Panc1 (cell line): ENCODE measurements around the gene REXO2. TPM values are rescaled to one million over a fixed set of nuclear protein-coding genes. Genes with fewer than 3 reads are reported as not detected.
A peak's percentile ranks its signal among the peaks of the same experiment; 100 is the strongest.

Source experiments
- ATAC-seq: fragments of 200-7000 bp; cut with Tn5 transposase; 2 replicates; pipeline ENCODE4 v1.9.1; 2020; ENCODE audit warnings: mild to moderate bottlenecking, moderate library complexity
- BruUV-seq: library from RNA; stranded (reverse); fragments of 400-500 nt; replicated peaks from 2 replicates; lab custom pipeline; 2021; lab: Mats Ljungman, UMichigan
- CTCF ChIA-PET: fragments of 300-600 bp; sonication (Branson Sonifier 250); formaldehyde crosslinking; loops from one replicate; lab custom pipeline; 2022; ENCODE audit warnings: antibody characterized with exemption; lab: Charles Lee
- POLR2A ChIA-PET: fragments of 300-600 bp; sonication (Branson Sonifier 250); formaldehyde crosslinking; loops from one replicate; lab custom pipeline; 2022; ENCODE audit warnings: antibody characterized with exemption; lab: Charles Lee
- DNase-seq: peaks from one replicate; pipeline ENCODE4 v3.0.0-alpha.2; 2010; ENCODE audit warnings: low read depth, low spot score
- H3K27ac ChIP-seq: 2 replicates; pipeline ENCODE4 v1.5.1; 2011; ENCODE audit warnings: mild to moderate bottlenecking, low read length, inconsistent platforms
- H3K27me3 ChIP-seq: fragments of 200-500 bp; sonication (Bioruptor generic); 2 replicates; pipeline ENCODE4 v1.6.0; 2014; ENCODE audit warnings: low read length, inconsistent platforms; ENCODE audit not compliant: control insufficient read depth, insufficient read depth
- H3K36me3 ChIP-seq: fragments of 200-500 bp; sonication (Bioruptor generic); 2 replicates; pipeline ENCODE4 v1.5.1; 2014; ENCODE audit warnings: inconsistent platforms, mild to moderate bottlenecking, low read length, moderate library complexity; ENCODE audit not compliant: control insufficient read depth, insufficient read depth
- H3K4me1 ChIP-seq: 2 replicates; pipeline ENCODE4 v1.5.1; 2011; ENCODE audit warnings: inconsistent platforms, mild to moderate bottlenecking, low read length, moderate library complexity; ENCODE audit not compliant: control insufficient read depth, insufficient read depth
- H3K4me3 ChIP-seq, 2 experiments: 2 replicates each; pipeline ENCODE4 v1.5.1; 2011 to 2012; ENCODE audit warnings: low read depth in 2 of 2, low read length in 2 of 2, mild to moderate bottlenecking in 2 of 2, inconsistent platforms in 1 of 2, moderate library complexity in 1 of 2
- H3K9me3 ChIP-seq: fragments of 200-500 bp; sonication (Bioruptor generic); 2 replicates; pipeline ENCODE4 v1.5.1; 2014; ENCODE audit warnings: low read depth, mild to moderate bottlenecking, inconsistent platforms, low read length, moderate library complexity; ENCODE audit not compliant: control insufficient read depth, insufficient read depth
- CTCF ChIP-seq: fragments of 450-650 bp; IDR thresholded peaks from 2 replicates; pipeline ENCODE4 v1.5.1; 2017; ENCODE audit warnings: mild to moderate bottlenecking
- POLR2AphosphoS5 ChIP-seq: IDR thresholded peaks from 2 replicates; pipeline ENCODE4 v1.6.1; 2012; ENCODE audit warnings: mild to moderate bottlenecking, low read depth, low read length, moderate library complexity
- REST ChIP-seq, 2 experiments: IDR thresholded peaks; 2 replicates each; pipeline ENCODE4 v1.6.1; 2011 to 2012; ENCODE audit warnings: low read depth in 2 of 2, control low read depth in 1 of 2, low read length in 1 of 2, mild to moderate bottlenecking in 1 of 2, moderate library complexity in 1 of 2; ENCODE audit not compliant: insufficient read depth in 1 of 2
- SIN3A ChIP-seq: IDR thresholded peaks from 2 replicates; pipeline ENCODE4 v1.6.1; 2012; ENCODE audit warnings: low read depth, mild to moderate bottlenecking, low read length, moderate library complexity, borderline replicate concordance; ENCODE audit not compliant: insufficient read depth
- TCF7L2 ChIP-seq: IDR thresholded peaks from 2 replicates; pipeline ENCODE4 v1.6.1; 2011; ENCODE audit warnings: mild to moderate bottlenecking, low read depth, low read length, inconsistent platforms
- in situ Hi-C: cut with HindIII; loops from 2 replicates; pipeline ENCODE4 v1.10.0; 2016; ENCODE audit warnings: low sequenced_read_pairs, low pct_unique_long_range_greater_than_20kb
- intact Hi-C: fragments of 100-400 bp; cut with micrococcal nuclease; formaldehyde crosslinking; loops from one replicate; pipeline ENCODE4 v1.10.0; 2022; ENCODE audit not compliant: unreplicated experiment
- total RNA-seq: library from RNA; stranded (reverse); gene quantifications from one replicate; pipeline ENCODE4 v1.2.1, GENCODE V29; 2021; ENCODE audit not compliant: unreplicated experiment

Gene REXO2
- total RNA-seq, 1 experiment from 2014 or later, result 111 TPM

- peaks cover 17% of the 10 kb centered on the region; the same call in 1 of the 2 replicates for H3K4me1 ChIP-seq
- POLR2A ChIA-PET, result no interaction called here
- peak overlapping the region; percentile 100 for H3K27ac ChIP-seq
- H3K4me3 ChIP-seq, result peak overlapping the region; percentile 73 to 96
- peak; percentile 68 for ATAC-seq
- BruUV-seq, result no TSS peak
- in situ Hi-C loops, result no loop called here
- intact Hi-C loops, result no loop called here
- no peaks in the 10 kb centered on the region for H3K9me3 ChIP-seq
- H3K36me3 ChIP-seq, result peaks cover 14% of the 10 kb centered on the region
- no peak for DNase-seq
- H3K27me3 ChIP-seq, result no peaks in the 10 kb centered on the region
- TF ChIP-seq POLR2AphosphoS5, result no peak
- TF ChIP-seq SIN3A, result no peak
- no peak for TF ChIP-seq TCF7L2
- no peak for TF ChIP-seq REST (IDR thresholded peaks at IDR 0.05; ENCODE audit: insufficient read depth in 1 of 2, low read depth in 2 of 2, low read length in 1 of 2)
- TF ChIP-seq CTCF, result no peak
- CTCF ChIA-PET, result interaction anchor here (0.6 kb wide), 1 partner anchor 44 kb away, joined by 3 read pairs; no protein-coding TSS in a partner anchor
These were observed 39.6 kb upstream of the REXO2 start for GRCh38 chr11:114399490-114400215.

- Histone ChIP-seq H3K9me3 (no peaks in the 10 kb centered on the region), H3K27ac (peak within 1 kb of the TSS; percentile 100), H3K36me3 (peaks cover 21% of the 10 kb centered on the region), H3K4me1 (peaks cover 17% of the 10 kb centered on the region; the same call in 1 of the 2 replicates), H3K27me3 (no peaks in the 10 kb centered on the region), H3K4me3 (peak within 1 kb of the TSS; percentile 73 to 96)
- TF ChIP-seq TCF7L2 (peak; percentile 77), REST (IDR thresholded peaks at IDR 0.05; ENCODE audit: insufficient read depth in 1 of 2, low read depth in 2 of 2, low read length in 1 of 2) (peak in 1 of 2 experiments; percentile 33; a peak in 1 of 4 replicates), SIN3A (peak; percentile 88; the same call in 1 of the 2 replicates), POLR2AphosphoS5 (peak; percentile 98), CTCF (no peak)
- intact Hi-C loops (no loop called here), in situ Hi-C loops (no loop called here)
- POLR2A ChIA-PET, result interaction anchor here (0.8 kb wide), 1 partner anchor 490 kb away, joined by 5 read pairs; no protein-coding TSS in a partner anchor
- no TSS peak for BruUV-seq
- DNase-seq, result peak; percentile 92
- CTCF ChIA-PET, result interaction anchor here (0.6 kb wide), 1 partner anchor 43 kb away, joined by 3 read pairs; no protein-coding TSS in a partner anchor
- ATAC-seq, result peak; percentile 98
These were observed 38.9 kb upstream of the REXO2 start, which contains the start of the genes C11orf71 and RBM7 for GRCh38 chr11:114400216-114400914. TSS of gene C11orf71 (minus strand) at chr11:114400511. CDS start at chr11:114400331, 180 bp downstream. TSS of gene RBM7 (plus strand) at chr11:114400666. CDS start at chr11:114400672, 6 bp downstream.
